Erythroblast (primary cell): ENCODE measurements around the gene HSPA12B.

Experiments
- GATA1 ChIP-seq: IDR thresholded peaks from 2 replicates; pipeline ENCODE4 v1.6.1; 2011; ENCODE audit warnings: low read depth, mild to moderate bottlenecking, control low read depth, low read length, moderate library complexity
- POLR2A ChIP-seq: IDR thresholded peaks from 2 replicates; pipeline ENCODE4 v1.6.1; 2011; ENCODE audit warnings: mild to moderate bottlenecking, low read length

- no peak for TF ChIP-seq POLR2A
- TF ChIP-seq GATA1: no peak
These were observed 68.8 kb downstream of the HSPA12B start for GRCh38 chr20:3801299-3801698.
